ENCODE data around the gene ZIC5. TPM values are rescaled to one million over a fixed set of nuclear protein-coding genes. Genes with fewer than 3 reads are reported as not detected.
A peak's percentile ranks its signal among the peaks of the same experiment; 100 is the strongest.

Gene ZIC5
- total and polyA plus RNA-seq, 9 of the 15 experiments (the other 6 are each of a cell fraction or from before 2014, with no cell fraction given), result 0.57 to 2.0 (median 1.1) TPM

DNA sequence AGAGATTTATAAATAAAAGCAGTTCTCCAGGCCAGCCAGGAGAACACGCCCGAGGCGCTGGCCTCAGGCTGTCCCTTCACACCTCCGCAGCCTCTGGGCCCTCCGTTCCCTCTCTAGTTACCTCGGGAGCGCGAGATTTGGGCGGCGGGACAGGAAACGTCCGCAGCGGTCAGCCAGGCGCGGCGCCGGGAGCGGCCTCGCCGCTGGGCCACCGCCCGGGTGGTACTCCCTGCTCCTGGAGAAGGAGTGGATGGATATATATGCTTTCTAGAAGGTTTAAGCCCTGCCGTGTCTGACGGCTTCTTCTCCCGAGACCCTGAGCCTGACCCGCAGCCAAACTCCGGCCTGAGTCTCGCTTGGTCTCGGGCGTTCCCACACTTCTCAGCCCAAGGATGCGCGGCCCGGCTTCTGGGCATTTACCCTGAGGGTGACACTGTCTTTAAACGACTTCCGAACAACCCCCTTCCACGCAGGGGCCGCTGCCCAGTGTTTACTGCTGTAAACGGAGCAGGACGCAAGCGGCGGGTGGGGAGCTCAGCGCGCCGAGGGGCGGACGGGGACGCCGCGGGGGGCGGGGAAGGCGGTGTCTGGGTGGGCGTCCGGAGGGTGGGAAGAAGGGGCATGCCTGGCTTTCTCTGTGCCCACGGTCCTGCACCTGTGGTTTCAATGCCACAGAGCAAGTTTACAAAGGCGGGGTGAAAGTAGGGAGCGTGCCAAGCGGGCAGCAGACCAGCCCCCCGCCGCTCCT lies 8.1 kb upstream of the ZIC5 start (continued):
- TF ChIP-seq MEIS2 (IDR thresholded peaks at IDR 0.05; ENCODE audit: partially characterized antibody) (no peak), NCOA4 (IDR thresholded peaks at IDR 0.05; ENCODE audit: partially characterized antibody) (no peak), FOXJ2 (tag; IDR thresholded peaks at IDR 0.05) (no peak), GABPB2 (CRISPR knock-in tag; conservative IDR thresholded peaks at IDR 0.05) (no peak), ZSCAN29 (IDR thresholded peaks at IDR 0.05) (no peak), NCOA1 (IDR thresholded peaks at IDR 0.05; ENCODE audit: low read depth) (no peak), ZNF586 (CRISPR knock-in tag; conservative IDR thresholded peaks at IDR 0.05) (no peak), ZSCAN32 (CRISPR knock-in tag; IDR thresholded peaks at IDR 0.05) (no peak), CBX3 (IDR thresholded peaks at IDR 0.05; ENCODE audit: borderline replicate concordance in 1 of 2, low read length in 2 of 2) (0 out of 3 replicates have a peak, but pooled peaks of 1 of the 2 experiments have one; percentile 28), CHD2 (IDR thresholded peaks at IDR 0.05; ENCODE audit: low read depth, low read length) (peak; percentile 64; the same call in 1 of the 2 replicates), KDM5B (IDR thresholded peaks at IDR 0.05; ENCODE audit: insufficient replicate concordance, low read depth, low read length) (peak; percentile 20)
- TF ChIP-seq, protein P1, sequence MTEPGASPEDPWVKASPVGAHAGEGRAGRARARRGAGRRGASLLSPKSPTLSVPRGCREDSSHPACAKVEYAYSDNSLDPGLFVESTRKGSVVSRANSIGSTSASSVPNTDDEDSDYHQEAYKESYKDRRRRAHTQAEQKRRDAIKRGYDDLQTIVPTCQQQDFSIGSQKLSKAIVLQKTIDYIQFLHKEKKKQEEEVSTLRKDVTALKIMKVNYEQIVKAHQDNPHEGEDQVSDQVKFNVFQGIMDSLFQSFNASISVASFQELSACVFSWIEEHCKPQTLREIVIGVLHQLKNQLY (CRISPR knock-in tag; conservative IDR thresholded peaks at IDR 0.05), result no peak
- TF ChIP-seq, protein P2, sequence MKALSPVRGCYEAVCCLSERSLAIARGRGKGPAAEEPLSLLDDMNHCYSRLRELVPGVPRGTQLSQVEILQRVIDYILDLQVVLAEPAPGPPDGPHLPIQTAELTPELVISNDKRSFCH (CRISPR knock-in tag; IDR thresholded peaks at IDR 0.05), result no peak
- TF ChIP-seq, protein P2 (tag; IDR thresholded peaks at IDR 0.05), result no peak
- TF ChIP-seq, protein P3, sequence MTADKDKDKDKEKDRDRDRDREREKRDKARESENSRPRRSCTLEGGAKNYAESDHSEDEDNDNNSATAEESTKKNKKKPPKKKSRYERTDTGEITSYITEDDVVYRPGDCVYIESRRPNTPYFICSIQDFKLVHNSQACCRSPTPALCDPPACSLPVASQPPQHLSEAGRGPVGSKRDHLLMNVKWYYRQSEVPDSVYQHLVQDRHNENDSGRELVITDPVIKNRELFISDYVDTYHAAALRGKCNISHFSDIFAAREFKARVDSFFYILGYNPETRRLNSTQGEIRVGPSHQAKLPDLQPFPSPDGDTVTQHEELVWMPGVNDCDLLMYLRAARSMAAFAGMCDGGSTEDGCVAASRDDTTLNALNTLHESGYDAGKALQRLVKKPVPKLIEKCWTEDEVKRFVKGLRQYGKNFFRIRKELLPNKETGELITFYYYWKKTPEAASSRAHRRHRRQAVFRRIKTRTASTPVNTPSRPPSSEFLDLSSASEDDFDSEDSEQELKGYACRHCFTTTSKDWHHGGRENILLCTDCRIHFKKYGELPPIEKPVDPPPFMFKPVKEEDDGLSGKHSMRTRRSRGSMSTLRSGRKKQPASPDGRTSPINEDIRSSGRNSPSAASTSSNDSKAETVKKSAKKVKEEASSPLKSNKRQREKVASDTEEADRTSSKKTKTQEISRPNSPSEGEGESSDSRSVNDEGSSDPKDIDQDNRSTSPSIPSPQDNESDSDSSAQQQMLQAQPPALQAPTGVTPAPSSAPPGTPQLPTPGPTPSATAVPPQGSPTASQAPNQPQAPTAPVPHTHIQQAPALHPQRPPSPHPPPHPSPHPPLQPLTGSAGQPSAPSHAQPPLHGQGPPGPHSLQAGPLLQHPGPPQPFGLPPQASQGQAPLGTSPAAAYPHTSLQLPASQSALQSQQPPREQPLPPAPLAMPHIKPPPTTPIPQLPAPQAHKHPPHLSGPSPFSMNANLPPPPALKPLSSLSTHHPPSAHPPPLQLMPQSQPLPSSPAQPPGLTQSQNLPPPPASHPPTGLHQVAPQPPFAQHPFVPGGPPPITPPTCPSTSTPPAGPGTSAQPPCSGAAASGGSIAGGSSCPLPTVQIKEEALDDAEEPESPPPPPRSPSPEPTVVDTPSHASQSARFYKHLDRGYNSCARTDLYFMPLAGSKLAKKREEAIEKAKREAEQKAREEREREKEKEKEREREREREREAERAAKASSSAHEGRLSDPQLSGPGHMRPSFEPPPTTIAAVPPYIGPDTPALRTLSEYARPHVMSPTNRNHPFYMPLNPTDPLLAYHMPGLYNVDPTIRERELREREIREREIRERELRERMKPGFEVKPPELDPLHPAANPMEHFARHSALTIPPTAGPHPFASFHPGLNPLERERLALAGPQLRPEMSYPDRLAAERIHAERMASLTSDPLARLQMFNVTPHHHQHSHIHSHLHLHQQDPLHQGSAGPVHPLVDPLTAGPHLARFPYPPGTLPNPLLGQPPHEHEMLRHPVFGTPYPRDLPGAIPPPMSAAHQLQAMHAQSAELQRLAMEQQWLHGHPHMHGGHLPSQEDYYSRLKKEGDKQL (CRISPR knock-in tag; IDR thresholded peaks at IDR 0.05; ENCODE audit: borderline replicate concordance), result no peak
- TF ChIP-seq, protein P4, sequence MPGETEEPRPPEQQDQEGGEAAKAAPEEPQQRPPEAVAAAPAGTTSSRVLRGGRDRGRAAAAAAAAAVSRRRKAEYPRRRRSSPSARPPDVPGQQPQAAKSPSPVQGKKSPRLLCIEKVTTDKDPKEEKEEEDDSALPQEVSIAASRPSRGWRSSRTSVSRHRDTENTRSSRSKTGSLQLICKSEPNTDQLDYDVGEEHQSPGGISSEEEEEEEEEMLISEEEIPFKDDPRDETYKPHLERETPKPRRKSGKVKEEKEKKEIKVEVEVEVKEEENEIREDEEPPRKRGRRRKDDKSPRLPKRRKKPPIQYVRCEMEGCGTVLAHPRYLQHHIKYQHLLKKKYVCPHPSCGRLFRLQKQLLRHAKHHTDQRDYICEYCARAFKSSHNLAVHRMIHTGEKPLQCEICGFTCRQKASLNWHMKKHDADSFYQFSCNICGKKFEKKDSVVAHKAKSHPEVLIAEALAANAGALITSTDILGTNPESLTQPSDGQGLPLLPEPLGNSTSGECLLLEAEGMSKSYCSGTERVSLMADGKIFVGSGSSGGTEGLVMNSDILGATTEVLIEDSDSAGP (CRISPR knock-in tag; IDR thresholded peaks at IDR 0.05), result no peak
- TF ChIP-seq, protein P5, sequence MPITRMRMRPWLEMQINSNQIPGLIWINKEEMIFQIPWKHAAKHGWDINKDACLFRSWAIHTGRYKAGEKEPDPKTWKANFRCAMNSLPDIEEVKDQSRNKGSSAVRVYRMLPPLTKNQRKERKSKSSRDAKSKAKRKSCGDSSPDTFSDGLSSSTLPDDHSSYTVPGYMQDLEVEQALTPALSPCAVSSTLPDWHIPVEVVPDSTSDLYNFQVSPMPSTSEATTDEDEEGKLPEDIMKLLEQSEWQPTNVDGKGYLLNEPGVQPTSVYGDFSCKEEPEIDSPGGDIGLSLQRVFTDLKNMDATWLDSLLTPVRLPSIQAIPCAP (CRISPR knock-in tag; IDR thresholded peaks at IDR 0.05; ENCODE audit: borderline replicate concordance), result no peak

Measured in K562 (cell line).